Measurements from ENCODE around the gene SLC23A3.

The SLC23A3 gene

GRCh38 chr2:219131327-219131726 is 38.5 kb downstream of the SLC23A3 start:
- Mint-ChIP-seq H3K4me1 (no peaks in the 10 kb centered on the region), H3K27ac (no peak overlapping the region), H3K4me3 (no peak overlapping the region), H3K9me3 (no peaks in the 10 kb centered on the region), H3K36me3 (ENCODE audit: low read depth) (no peaks in the 10 kb centered on the region), H3K27me3 (ENCODE audit: low read depth) (no peaks in the 10 kb centered on the region)
- TF ChIP-seq CTCF (IDR thresholded peaks at IDR 0.05; ENCODE audit: unreplicated experiment in 3 of 3), result no peak

- Mint-ChIP-seq H3K4me3 (no peak overlapping the region), H3K27ac (no peak overlapping the region), H3K9me3 (no peaks in the 10 kb centered on the region), H3K4me1 (peaks cover 5% of the 10 kb centered on the region), H3K36me3 (ENCODE audit: low read depth) (no peaks in the 10 kb centered on the region), H3K27me3 (ENCODE audit: low read depth) (no peaks in the 10 kb centered on the region)
- TF ChIP-seq CTCF (IDR thresholded peaks at IDR 0.05; ENCODE audit: unreplicated experiment in 3 of 3), result no peak
Measured at GRCh38 chr2:219129589-219129988, 40.2 kb downstream of the SLC23A3 start.

GRCh38 chr2:219128396-219128795 is 41.4 kb downstream of the SLC23A3 start:
- no peaks in the 10 kb centered on the region for H3K36me3 Mint-ChIP-seq (ENCODE audit: low read depth)
- no peak for TF ChIP-seq CTCF (IDR thresholded peaks at IDR 0.05; ENCODE audit: unreplicated experiment in 3 of 3)
- H3K4me1 Mint-ChIP-seq, result peaks cover 9% of the 10 kb centered on the region
- no peaks in the 10 kb centered on the region for H3K27me3 Mint-ChIP-seq (ENCODE audit: low read depth)
- H3K27ac Mint-ChIP-seq, result no peak overlapping the region
- H3K9me3 Mint-ChIP-seq, result no peaks in the 10 kb centered on the region
- H3K4me3 Mint-ChIP-seq, result no peak overlapping the region

- H3K36me3 Mint-ChIP-seq (ENCODE audit: low read depth), result no peaks in the 10 kb centered on the region
- TF ChIP-seq CTCF (IDR thresholded peaks at IDR 0.05; ENCODE audit: unreplicated experiment in 3 of 3), result no peak
- H3K9me3 Mint-ChIP-seq, result no peaks in the 10 kb centered on the region
- H3K27ac Mint-ChIP-seq, result no peak overlapping the region
- H3K4me3 Mint-ChIP-seq, result no peak overlapping the region
- H3K4me1 Mint-ChIP-seq, result peaks cover 9% of the 10 kb centered on the region
- no peaks in the 10 kb centered on the region for H3K27me3 Mint-ChIP-seq (ENCODE audit: low read depth)
Measured at GRCh38 chr2:219127037-219127635, 42.7 kb downstream of the SLC23A3 start.

- no peak for TF ChIP-seq CTCF (IDR thresholded peaks at IDR 0.05; ENCODE audit: unreplicated experiment in 3 of 3)
- H3K4me1 Mint-ChIP-seq, result peaks cover 9% of the 10 kb centered on the region
- H3K9me3 Mint-ChIP-seq, result no peaks in the 10 kb centered on the region
- no peak overlapping the region for H3K27ac Mint-ChIP-seq
- no peaks in the 10 kb centered on the region for H3K27me3 Mint-ChIP-seq (ENCODE audit: low read depth)
- H3K4me3 Mint-ChIP-seq, result no peak overlapping the region
- no peaks in the 10 kb centered on the region for H3K36me3 Mint-ChIP-seq (ENCODE audit: low read depth)
Measured at GRCh38 chr2:219126555-219126954, 43.3 kb downstream of the SLC23A3 start.

GRCh38 chr2:219125886-219126270 is 44.0 kb downstream of the SLC23A3 start:
- Mint-ChIP-seq H3K4me3 (no peak overlapping the region), H3K4me1 (peaks cover 9% of the 10 kb centered on the region), H3K27ac (no peak overlapping the region), H3K27me3 (ENCODE audit: low read depth) (no peaks in the 10 kb centered on the region), H3K9me3 (no peaks in the 10 kb centered on the region), H3K36me3 (ENCODE audit: low read depth) (no peaks in the 10 kb centered on the region)
- TF ChIP-seq CTCF (IDR thresholded peaks at IDR 0.05; ENCODE audit: unreplicated experiment in 3 of 3), result no peak
